ENCODE results near the gene RALGPS1. TPM values are rescaled to one million over a fixed set of nuclear protein-coding genes. Genes with fewer than 3 reads are reported as not detected.

The RALGPS1 gene
- total and polyA plus RNA-seq, 2 of the 13 experiments (the other 11 are each of a cell fraction or from before 2014, with no cell fraction given) = 3.7 to 6.5 TPM

DNA sequence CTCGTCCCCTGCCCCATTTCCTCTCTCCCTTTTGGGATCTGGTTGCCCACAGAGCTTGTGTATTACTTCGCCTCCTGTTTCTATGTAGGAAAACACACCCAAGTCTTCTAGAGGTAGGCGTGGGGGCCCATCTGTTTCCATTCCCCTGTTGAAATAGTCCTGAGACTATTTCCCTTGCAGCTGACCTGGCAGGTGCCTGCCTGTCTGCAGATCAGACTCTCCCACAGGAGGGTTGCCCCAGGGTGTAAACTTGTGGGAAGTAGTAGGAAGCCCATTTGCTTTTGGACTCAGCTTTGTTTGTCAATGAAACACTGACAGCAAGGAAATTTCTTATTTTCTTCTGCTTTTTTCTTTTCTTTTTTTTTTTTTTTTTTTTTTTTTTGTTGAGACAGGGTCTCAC lies 333.7 kb downstream of the RALGPS1 start:
- Histone ChIP-seq H3K9ac (ENCODE audit: insufficient read depth, low read depth, low read length) (no peak overlapping the region), H4K20me1 (ENCODE audit: insufficient read depth, low read length) (no peaks in the 10 kb centered on the region), H3K27me3 (ENCODE audit: control insufficient read depth in 1 of 2, insufficient read depth in 2 of 2, low read length in 2 of 2) (no peaks in the 10 kb centered on the region), H2AFZ (ENCODE audit: low read length) (no peak overlapping the region), H3K79me2 (ENCODE audit: insufficient read depth, low read length) (no peaks in the 10 kb centered on the region), H3K4me2 (ENCODE audit: low read depth, low read length) (no peak overlapping the region), H3K36me3 (replicated peaks in 1 of 2; ENCODE audit: control insufficient read depth in 1 of 2, insufficient read depth in 2 of 2, low read length in 2 of 2) (peaks cover 1 to 6% of the 10 kb centered on the region in 2 experiments; a peak in 3 of 5 replicates), H3K9me3 (ENCODE audit: low read length) (no peaks in the 10 kb centered on the region), H3K4me1 (ENCODE audit: insufficient read depth, low read length) (peaks cover 10% of the 10 kb centered on the region; the same call in 1 of the 2 replicates), H3K27ac (ENCODE audit: extremely low read length, insufficient read depth, low read length) (no peak overlapping the region), H3K4me3 (replicated peaks in 1 of 3; ENCODE audit: insufficient read depth in 1 of 3, low read depth in 2 of 3, low read length in 3 of 3) (no peak overlapping the region)
- WGBS (ENCODE audit: low lambda C conversion rate) = 98% methylated on average over 3 of the region's 3 CpGs
- ChIA-PET CTCF (ENCODE audit: low intra/inter-chr PET ratio, low total read pairs) (no interaction called here), POLR2A (no interaction called here)
- DNase-seq (ENCODE audit: low spot score) = no peak
- no TSS peak for BruUV-seq (replicated peaks)
- no peak for FAIRE-seq
- intact Hi-C loops (cut with micrococcal nuclease; ENCODE audit: unreplicated experiment) (no loop called here), in situ Hi-C loops (cut with HindIII; ENCODE audit: extremely low pct_ligation_motif_present, low pct_unique_long_range_greater_than_20kb) (no loop called here)
- no peak for ATAC-seq
- TF ChIP-seq ZFP36L2 (CRISPR knock-in tag; IDR thresholded peaks at IDR 0.05) (no peak), KLF13 (CRISPR knock-in tag; IDR thresholded peaks at IDR 0.05) (no peak), NFE2L1 (CRISPR knock-in tag; IDR thresholded peaks at IDR 0.05; ENCODE audit: borderline replicate concordance) (no peak), PAX8 (CRISPR knock-in tag; IDR thresholded peaks at IDR 0.05; ENCODE audit: borderline replicate concordance) (no peak), MIER3 (CRISPR knock-in tag; IDR thresholded peaks at IDR 0.05; ENCODE audit: borderline replicate concordance) (no peak), ATF4 (CRISPR knock-in tag; IDR thresholded peaks at IDR 0.05) (no peak), ZHX1 (CRISPR knock-in tag; IDR thresholded peaks at IDR 0.05; ENCODE audit: low read depth) (no peak), NRL (CRISPR knock-in tag; IDR thresholded peaks at IDR 0.05; ENCODE audit: borderline replicate concordance) (no peak), ZNF724P (CRISPR knock-in tag; IDR thresholded peaks at IDR 0.05; ENCODE audit: borderline replicate concordance) (no peak), ATF1 (CRISPR knock-in tag; IDR thresholded peaks at IDR 0.05) (no peak)
- TF ChIP-seq, protein P1, sequence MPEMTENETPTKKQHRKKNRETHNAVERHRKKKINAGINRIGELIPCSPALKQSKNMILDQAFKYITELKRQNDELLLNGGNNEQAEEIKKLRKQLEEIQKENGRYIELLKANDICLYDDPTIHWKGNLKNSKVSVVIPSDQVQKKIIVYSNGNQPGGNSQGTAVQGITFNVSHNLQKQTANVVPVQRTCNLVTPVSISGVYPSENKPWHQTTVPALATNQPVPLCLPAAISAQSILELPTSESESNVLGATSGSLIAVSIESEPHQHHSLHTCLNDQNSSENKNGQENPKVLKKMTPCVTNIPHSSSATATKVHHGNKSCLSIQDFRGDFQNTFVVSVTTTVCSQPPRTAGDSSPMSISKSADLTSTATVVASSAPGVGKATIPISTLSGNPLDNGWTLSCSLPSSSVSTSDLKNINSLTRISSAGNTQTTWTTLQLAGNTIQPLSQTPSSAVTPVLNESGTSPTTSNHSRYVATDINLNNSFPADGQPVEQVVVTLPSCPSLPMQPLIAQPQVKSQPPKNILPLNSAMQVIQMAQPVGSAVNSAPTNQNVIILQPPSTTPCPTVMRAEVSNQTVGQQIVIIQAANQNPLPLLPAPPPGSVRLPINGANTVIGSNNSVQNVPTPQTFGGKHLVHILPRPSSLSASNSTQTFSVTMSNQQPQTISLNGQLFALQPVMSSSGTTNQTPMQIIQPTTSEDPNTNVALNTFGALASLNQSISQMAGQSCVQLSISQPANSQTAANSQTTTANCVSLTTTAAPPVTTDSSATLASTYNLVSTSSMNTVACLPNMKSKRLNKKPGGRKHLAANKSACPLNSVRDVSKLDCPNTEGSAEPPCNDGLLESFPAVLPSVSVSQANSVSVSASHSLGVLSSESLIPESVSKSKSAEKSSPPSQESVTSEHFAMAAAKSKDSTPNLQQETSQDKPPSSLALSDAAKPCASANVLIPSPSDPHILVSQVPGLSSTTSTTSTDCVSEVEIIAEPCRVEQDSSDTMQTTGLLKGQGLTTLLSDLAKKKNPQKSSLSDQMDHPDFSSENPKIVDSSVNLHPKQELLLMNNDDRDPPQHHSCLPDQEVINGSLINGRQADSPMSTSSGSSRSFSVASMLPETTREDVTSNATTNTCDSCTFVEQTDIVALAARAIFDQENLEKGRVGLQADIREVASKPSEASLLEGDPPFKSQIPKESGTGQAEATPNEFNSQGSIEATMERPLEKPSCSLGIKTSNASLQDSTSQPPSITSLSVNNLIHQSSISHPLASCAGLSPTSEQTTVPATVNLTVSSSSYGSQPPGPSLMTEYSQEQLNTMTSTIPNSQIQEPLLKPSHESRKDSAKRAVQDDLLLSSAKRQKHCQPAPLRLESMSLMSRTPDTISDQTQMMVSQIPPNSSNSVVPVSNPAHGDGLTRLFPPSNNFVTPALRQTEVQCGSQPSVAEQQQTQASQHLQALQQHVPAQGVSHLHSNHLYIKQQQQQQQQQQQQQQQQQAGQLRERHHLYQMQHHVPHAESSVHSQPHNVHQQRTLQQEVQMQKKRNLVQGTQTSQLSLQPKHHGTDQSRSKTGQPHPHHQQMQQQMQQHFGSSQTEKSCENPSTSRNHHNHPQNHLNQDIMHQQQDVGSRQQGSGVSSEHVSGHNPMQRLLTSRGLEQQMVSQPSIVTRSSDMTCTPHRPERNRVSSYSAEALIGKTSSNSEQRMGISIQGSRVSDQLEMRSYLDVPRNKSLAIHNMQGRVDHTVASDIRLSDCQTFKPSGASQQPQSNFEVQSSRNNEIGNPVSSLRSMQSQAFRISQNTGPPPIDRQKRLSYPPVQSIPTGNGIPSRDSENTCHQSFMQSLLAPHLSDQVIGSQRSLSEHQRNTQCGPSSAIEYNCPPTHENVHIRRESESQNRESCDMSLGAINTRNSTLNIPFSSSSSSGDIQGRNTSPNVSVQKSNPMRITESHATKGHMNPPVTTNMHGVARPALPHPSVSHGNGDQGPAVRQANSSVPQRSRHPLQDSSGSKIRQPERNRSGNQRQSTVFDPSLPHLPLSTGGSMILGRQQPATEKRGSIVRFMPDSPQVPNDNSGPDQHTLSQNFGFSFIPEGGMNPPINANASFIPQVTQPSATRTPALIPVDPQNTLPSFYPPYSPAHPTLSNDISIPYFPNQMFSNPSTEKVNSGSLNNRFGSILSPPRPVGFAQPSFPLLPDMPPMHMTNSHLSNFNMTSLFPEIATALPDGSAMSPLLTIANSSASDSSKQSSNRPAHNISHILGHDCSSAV (CRISPR knock-in tag; IDR thresholded peaks at IDR 0.05; ENCODE audit: borderline replicate concordance) = no peak

Measured in HepG2 (cell line).